Subcutaneous abdominal adipose tissue (tissue), 5 donors: ENCODE measurements around the gene PNPLA3.

ENCODE experiments used
- H3K27ac ChIP-seq: one replicate; pipeline ENCODE4 v1.7.0; 2013; ENCODE audit warnings: low read depth, mild to moderate bottlenecking, inconsistent platforms, low read length, moderate library complexity
- H3K27me3 ChIP-seq, 5 donors: one replicate each; pipeline ENCODE4 v1.7.0; 2013; ENCODE audit warnings: low read length in 5 of 5, inconsistent platforms in 1 of 5; ENCODE audit not compliant: control insufficient read depth in 5 of 5, insufficient read depth in 4 of 5
- H3K36me3 ChIP-seq, 5 donors: one replicate each; pipeline ENCODE4 v1.7.0; 2013; ENCODE audit warnings: low read length in 5 of 5; ENCODE audit not compliant: control insufficient read depth in 5 of 5, insufficient read depth in 5 of 5
- H3K4me1 ChIP-seq, 5 donors: one replicate each; pipeline ENCODE4 v1.7.0; 2013; ENCODE audit warnings: low read length in 5 of 5, mild to moderate bottlenecking in 3 of 5, moderate library complexity in 1 of 5; ENCODE audit not compliant: control insufficient read depth in 5 of 5, insufficient read depth in 5 of 5
- H3K4me3 ChIP-seq, 5 donors: one replicate each; pipeline ENCODE4 v1.7.0; 2013; ENCODE audit warnings: low read length in 5 of 5, low read depth in 1 of 5
- H3K9ac ChIP-seq, 5 donors: one replicate each; pipeline ENCODE4 v1.7.0; 2013; ENCODE audit warnings: low read length in 5 of 5, mild to moderate bottlenecking in 4 of 5, moderate library complexity in 3 of 5
- H3K9me3 ChIP-seq, 5 donors: one replicate each; pipeline ENCODE4 v1.7.0; 2013; ENCODE audit warnings: low read length in 5 of 5; ENCODE audit not compliant: control insufficient read depth in 5 of 5
- donor health status: healthy.
- donor health status: healthy.
- donor health status: healthy.
- donor health status: healthy.
- donor health status: healthy.

PNPLA3 gene

DNA sequence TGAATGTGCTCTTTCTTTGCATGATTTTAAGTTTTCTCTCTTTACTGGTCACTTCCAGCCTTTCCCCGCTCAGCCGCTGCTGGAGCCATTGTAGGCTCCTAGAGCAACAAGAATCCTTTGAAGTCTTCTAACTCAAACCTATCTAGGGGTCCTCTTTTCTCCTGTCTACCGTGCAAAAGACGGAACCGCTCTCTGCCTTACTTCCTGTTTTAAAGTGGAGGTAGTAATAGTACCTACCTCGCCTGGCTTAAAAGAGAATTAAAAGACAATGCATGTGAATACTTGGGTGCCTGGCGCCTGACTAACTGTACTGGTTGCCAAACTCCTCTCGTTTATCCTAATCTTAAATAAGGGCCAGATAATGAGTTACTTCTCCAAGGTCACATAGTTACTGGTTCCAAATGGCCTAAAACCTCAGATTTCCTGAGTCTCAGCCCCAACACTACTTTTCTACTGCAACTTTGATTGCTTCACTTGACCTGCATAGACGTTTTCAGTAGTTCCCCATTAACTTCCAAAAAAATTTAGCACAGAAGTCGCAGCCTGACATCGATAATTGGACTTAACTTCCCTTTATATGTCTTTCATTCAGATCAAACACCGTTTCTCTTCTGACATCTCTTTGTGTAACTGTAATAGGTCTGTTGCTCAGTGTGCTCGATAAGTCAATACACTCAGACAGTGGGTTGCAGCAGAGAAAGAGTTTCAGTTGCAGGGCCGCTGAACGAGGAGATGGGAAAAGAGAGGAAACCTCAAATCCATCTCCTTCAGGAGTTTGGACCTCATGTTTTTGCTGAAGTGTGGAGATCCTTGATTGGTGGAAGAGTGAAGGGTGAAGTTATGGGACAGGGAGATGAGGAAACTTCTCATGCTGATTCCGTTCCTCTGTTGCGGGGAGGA, 32.5 kb downstream of the PNPLA3 start:
- no peaks in the 10 kb centered on the region for H3K9me3 ChIP-seq
- H3K27ac ChIP-seq: peak overlapping the region; percentile 92
- peak overlapping the region; percentile 89 to 97 (median 93) for H3K4me3 ChIP-seq
- peaks cover 4 to 38% (median 36%) of the 10 kb centered on the region in 5 donors for H3K4me1 ChIP-seq
- peak overlapping the region; percentile 68 to 91 (median 78) for H3K9ac ChIP-seq
- peaks cover 0 to 3% (median 0%) of the 10 kb centered on the region in 5 donors for H3K27me3 ChIP-seq
- peaks cover 0 to 3% (median 0%) of the 10 kb centered on the region in 5 donors for H3K36me3 ChIP-seq

DNA sequence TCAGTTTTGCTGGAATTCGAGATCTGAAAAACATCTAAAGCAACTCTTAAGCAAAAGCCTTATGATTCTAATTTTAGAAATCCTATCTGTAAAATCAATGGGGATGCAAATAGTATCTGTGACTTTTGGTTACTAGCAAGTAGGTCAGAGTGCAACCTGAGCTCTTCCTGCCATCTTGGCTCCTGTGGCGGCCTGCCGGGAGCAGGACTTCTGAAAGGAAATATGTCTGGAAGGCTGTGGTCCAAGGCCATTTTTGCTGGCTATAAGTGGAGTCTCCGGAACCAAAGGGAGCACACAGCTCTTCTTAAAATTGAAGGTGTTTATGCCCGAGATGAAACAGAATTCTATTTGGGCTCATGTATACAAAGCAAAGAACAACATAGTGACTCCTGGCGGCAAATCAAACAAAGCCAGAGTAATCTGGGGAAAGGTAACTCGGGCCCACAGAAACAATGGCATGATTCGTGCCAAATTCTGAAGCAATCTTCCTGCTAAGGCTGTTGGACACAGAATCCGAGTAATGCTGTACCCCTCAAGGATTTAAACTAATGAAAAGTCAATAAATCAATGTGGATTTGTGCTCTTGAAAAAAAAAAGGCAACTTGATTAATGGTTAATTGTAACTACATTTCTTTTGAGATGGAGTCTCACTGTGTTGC, 33.3 kb downstream of the PNPLA3 start:
- Histone ChIP-seq H3K36me3 (no peaks in the 10 kb centered on the region), H3K4me3 (peak overlapping the region in 4 of 5 donors; percentile 30 to 97 (median 92)), H3K27me3 (peaks cover 0 to 3% (median 0%) of the 10 kb centered on the region in 5 donors), H3K9ac (no peak overlapping the region), H3K4me1 (peaks cover 4 to 38% (median 36%) of the 10 kb centered on the region in 5 donors), H3K27ac (peak overlapping the region; percentile 92), H3K9me3 (no peaks in the 10 kb centered on the region)

DNA sequence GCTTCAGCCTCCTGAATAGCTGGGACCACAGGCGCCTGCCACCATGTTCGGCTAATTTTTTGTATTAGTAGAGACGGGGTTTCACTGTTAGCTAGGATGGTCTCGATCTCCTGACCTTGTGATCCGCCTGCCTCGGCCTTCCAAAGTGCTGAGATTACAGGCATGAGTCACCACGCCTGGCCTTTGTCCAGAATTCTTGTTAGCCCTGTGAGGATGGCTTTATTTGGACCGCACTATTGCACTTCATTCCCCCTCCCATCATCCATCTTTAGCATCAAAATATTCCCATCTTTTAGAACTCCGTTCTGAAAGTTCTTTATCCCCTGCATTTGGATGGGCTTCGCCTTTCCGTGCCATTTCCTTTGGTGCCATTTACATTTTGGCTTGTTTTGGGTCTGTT, 34.3 kb downstream of the PNPLA3 start:
- Histone ChIP-seq H3K9me3 (no peaks in the 10 kb centered on the region), H3K27me3 (no peaks in the 10 kb centered on the region), H3K27ac (peak overlapping the region; percentile 16), H3K9ac (no peak overlapping the region), H3K4me1 (peaks cover 4 to 38% (median 36%) of the 10 kb centered on the region in 5 donors), H3K36me3 (no peaks in the 10 kb centered on the region), H3K4me3 (no peak overlapping the region)

DNA sequence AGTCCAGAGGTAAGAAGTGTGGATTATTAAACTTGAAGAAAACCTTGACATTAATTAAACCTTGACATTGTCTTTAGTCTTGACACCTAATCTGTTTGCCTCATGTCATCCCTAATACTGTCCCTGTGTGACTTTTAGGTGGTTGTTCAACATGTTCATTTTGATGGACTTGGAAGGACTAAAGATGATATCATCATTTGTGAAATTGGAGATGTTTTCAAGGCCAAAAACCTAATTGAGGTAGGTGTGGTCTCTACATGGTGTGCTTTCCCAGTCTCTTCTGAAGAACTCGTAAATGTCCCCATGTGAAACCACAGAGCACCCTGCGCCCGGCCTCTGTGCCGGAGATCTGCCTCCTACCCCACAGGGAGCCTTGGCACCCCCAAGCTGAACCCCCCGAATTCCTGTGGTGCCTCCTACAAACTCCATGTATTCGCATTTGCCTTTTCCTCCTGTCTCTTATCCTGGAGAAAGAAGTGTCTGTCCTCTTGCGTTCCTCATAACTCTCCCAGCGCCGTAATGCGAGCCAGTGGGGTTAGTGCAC, 40.8 kb downstream of the PNPLA3 start:
- Histone ChIP-seq H3K36me3 (peaks cover 17 to 63% (median 59%) of the 10 kb centered on the region in 5 donors), H3K9me3 (no peaks in the 10 kb centered on the region), H3K4me1 (no peaks in the 10 kb centered on the region), H3K27me3 (no peaks in the 10 kb centered on the region), H3K4me3 (no peak overlapping the region), H3K27ac (no peak overlapping the region), H3K9ac (no peak overlapping the region)

DNA sequence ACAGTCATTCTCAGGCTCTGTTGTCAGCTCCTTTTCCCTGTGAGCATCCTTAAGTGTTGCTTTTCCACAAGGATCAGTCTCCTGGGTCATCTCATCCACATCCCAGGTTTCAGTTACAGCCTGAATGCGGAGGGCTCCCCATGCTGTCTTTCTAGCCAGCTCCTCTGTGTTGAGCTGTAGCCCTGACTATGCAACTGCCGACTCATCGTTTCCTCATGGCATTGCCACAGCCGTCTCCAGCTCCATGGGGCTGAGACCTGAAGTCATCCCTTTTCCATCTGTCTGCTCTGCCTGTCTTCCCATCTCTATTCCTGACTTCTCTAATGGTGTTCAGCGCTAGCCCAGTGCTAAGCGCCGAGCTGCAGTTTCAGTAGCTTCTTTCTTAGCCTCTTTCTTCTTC, 43.5 kb downstream of the PNPLA3 start:
- Histone ChIP-seq H3K9me3 (no peaks in the 10 kb centered on the region), H3K36me3 (peaks cover 17 to 84% (median 80%) of the 10 kb centered on the region in 5 donors), H3K4me1 (peaks cover 0 to 10% (median 0%) of the 10 kb centered on the region in 5 donors), H3K9ac (no peak overlapping the region), H3K27ac (no peak overlapping the region), H3K4me3 (no peak overlapping the region), H3K27me3 (no peaks in the 10 kb centered on the region)

DNA sequence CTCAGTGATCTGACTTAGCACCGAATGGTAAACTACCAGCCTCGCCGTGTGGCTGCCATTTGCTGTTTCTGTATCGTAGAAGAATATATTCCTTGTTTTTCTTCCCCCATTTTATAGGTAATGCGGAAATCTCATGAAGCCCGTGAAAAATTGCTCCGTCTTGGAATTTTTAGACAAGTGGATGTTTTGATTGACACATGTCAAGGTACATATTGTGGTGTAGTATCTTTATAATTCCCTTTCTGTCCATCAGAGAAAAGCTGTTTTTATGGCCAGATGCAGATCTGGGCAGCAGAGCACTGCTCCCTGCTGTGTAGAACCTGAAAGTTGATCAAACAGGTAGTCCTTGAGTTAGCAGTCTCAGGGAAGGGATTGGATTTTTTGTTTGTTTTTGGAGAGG, 45.0 kb downstream of the PNPLA3 start:
- H3K9ac ChIP-seq: no peak overlapping the region
- H3K4me1 ChIP-seq: peaks cover 0 to 10% (median 0%) of the 10 kb centered on the region in 5 donors
- no peak overlapping the region for H3K4me3 ChIP-seq
- H3K27ac ChIP-seq: no peak overlapping the region
- H3K36me3 ChIP-seq: peaks cover 22 to 93% (median 90%) of the 10 kb centered on the region in 5 donors
- no peaks in the 10 kb centered on the region for H3K27me3 ChIP-seq
- no peaks in the 10 kb centered on the region for H3K9me3 ChIP-seq

DNA sequence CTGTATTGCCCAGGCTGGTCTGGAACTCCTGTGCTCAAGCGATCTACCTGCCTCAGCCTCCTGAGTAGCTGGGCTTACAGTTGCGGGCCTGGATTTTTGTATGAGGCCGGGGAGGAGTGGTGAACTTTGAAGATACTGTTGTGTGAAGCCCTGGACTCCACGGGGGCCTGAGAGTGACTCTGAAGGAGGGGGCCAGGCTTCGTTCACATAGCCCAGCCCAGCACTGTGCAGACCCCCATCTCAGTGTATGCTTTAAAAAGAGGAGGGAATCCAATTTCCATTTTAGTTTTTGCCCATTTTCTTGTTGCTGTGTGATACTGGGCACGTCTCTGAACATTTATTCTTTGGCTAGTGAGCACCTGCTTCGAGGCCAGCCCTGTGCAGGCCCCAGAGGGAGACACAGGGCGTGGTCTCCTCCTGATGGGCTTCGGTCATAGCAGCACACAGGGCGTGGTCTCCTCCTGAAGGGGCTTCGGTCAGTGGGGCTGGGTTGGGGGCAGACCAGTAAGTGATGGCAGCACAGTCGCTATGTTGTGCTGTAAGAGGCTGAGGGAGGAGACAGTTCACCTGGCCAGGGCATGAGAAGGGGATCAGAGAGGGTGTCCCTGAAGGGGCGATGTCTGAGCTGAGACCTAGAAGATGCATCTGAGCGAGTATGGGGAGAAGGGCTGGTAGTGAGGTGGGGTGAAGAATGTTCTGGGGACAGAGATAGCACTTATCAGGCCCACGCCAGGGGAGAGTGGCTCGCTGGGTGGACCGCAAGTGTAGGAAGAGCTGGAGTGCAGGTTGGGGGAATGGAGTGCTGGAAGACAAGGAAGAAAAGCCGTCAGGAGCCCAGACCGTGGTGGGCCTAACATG, 45.6 kb downstream of the PNPLA3 start:
- peaks cover 0 to 10% (median 0%) of the 10 kb centered on the region in 5 donors for H3K4me1 ChIP-seq
- H3K27me3 ChIP-seq: no peaks in the 10 kb centered on the region
- peaks cover 20 to 93% (median 90%) of the 10 kb centered on the region in 5 donors for H3K36me3 ChIP-seq
- H3K27ac ChIP-seq: no peak overlapping the region
- H3K4me3 ChIP-seq: no peak overlapping the region
- no peak overlapping the region for H3K9ac ChIP-seq
- H3K9me3 ChIP-seq: no peaks in the 10 kb centered on the region

DNA sequence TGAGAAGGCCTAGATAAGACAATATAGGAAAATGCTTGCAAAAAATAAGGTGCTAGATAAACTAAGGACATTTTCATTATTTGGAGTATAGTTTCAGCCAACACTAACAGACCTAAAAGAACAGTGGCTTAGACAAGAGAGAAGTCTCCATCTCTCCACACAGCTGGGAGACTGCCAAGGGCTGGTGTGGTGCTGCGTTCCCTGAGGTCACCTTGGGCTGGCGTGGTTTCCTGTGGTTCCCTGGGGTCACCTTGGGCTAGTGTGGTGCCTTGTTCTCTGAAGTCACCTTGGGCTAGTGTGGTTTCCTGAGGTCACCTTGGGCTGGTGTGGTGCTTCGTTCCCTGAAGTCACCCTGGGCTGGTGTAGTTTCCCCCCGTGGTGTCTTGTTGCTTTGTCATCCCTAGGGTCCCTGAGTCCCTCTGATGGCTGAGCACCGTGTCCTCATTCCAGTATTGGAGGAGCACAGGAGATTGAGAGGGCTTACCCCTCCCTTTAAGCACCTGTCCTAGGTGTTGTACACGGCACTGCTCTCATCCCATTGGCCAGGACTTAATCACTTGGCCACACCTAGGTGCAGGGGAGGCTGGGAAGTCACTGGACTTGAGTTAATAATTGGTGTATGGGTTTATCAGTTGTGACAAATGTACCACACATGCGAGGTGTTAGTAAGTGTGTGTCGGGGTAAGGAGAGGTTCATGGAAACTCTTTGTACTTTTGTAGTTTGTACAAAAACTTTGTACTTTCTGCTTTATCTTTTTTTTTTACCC, 46.6 kb downstream of the PNPLA3 start:
- Histone ChIP-seq H3K4me3 (no peak overlapping the region), H3K36me3 (peaks cover 19 to 93% (median 90%) of the 10 kb centered on the region in 5 donors), H3K27me3 (no peaks in the 10 kb centered on the region), H3K9me3 (no peaks in the 10 kb centered on the region), H3K4me1 (peaks cover 0 to 10% (median 0%) of the 10 kb centered on the region in 5 donors), H3K27ac (no peak overlapping the region), H3K9ac (no peak overlapping the region)

DNA sequence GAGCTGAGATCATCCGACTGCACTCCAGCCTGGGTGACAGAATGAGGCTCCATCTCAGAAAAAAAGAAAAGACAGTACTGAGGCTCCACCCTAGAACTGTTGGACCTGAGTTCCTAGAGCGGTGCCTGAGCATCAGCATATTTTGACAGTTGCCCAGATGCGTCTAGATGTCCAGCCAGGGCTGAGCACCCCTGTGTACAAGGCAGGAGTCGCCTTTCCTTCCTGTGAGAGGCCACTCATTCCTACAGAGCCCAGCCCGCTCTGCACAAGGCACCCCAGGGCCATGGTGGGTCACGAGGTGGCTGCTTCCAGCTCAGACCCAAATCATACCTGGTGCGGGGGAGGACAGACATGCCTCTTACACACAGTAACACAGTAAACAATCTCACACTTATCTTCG, 47.5 kb downstream of the PNPLA3 start:
- Histone ChIP-seq H3K9ac (no peak overlapping the region), H3K27me3 (no peaks in the 10 kb centered on the region), H3K9me3 (no peaks in the 10 kb centered on the region), H3K36me3 (peaks cover 17 to 93% (median 90%) of the 10 kb centered on the region in 5 donors), H3K4me3 (no peak overlapping the region), H3K27ac (no peak overlapping the region), H3K4me1 (peaks cover 0 to 10% (median 0%) of the 10 kb centered on the region in 5 donors)
